Glomerular visceral epithelial cell (primary cell): ENCODE data around the gene H6PD.
A peak's percentile ranks its signal among the peaks of the same experiment; 100 is the strongest.

Source experiments
- DNase-seq: peaks from one replicate; pipeline ENCODE4 v3.0.0-alpha.2; 2016; ENCODE audit errors: extremely low spot score

Gene H6PD

DNA sequence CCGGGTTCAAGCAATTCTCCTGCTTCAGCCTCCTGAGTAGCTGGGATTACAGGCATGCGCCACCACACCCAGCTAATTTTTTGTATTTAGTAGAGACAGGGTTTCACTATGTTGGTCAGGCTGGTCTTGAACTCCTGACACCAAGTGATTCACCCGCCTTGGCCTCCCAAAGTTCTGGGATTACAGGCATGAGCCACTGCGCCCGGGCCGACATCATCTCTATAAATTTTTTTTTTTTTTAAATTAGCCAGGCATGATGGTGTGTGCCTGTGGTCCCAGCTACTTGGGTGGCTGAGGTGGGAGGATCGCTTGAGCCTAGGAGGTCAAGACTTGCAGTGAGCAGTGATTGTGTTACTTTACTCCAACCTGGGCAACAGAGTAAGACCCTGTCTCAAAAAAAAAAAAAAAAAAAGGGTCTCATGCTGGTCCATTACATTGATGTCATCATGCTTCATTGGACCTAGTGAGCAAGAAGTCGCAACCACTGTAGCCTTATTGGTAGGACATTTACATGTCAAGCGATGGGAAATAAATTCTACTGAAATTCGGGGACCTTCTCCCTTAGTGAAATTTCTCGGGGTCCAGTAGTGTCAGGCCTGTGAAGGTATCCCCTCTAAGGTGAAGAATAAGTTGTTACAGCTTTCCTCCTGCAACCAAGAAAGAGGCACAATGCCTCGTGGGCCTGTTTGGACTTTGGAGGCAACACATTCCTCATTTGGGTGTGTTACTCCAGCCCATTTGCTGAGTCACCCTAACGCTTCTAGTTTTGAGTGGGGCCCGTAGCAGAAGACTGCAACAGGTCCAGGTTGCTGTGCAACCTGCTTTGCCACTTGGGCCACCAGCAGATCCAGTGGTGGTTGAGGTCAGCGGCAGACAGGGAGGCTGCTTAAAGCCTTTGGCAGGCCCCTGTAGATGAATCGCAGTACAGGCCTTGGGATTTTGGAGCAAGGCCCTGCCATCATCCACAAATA is 65.3 kb downstream of the H6PD start:
- peak; percentile 62 for DNase-seq

DNA sequence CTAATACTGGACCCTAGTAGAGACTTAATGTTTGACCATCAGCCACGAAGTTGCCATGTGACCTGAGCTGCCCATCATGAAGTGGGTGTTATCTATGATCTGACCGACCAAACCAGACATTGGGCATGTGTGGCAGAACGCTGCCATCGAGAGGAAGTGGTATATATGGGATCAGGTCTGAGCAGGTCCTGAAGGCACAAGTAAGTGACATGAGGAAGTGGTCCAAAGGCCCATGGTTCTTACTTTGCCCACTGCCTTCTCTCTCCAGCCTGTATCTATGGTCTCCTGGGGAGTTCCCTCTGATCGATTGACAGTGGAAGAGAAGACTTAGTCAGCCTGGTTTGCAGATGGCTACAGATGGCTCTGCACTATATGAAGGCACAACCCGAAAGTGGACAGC is 66.0 kb downstream of the H6PD start:
- DNase-seq = no peak

DNA sequence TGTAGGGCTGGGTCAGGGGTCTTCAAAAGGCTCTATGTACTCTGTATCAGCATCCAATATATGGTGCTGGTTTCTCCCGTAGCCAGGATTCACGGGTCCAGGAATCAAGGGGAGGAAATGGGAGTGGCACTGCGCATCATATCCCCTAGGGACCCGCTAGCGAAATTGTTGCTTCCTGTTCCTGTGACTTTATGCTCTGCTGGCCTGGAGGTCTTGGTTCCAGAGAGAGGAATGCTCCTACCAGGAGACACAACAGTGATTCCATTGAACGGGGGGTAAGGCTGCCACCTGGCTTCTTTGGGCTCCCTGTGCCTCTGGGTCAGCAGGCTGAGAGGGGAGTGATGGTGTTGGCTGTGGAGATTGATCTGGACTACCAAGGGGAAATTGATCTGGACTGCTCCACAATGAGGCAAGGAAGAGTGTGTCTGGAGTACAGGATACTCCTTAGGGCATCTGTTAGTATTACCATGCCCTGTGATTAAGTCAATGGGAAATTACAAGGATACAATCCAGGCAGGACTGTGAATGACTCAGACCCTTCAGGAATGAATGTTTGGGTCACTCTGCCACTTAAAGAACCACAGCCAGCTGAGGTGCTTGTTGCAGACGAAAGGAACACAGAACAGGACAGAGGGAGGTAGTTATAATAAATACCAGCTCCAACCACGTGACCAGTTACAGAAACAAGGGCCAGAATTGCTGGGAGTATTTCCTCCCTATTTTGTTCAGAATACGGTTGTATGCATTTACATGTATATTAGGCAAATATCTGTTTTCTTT is 68.4 kb downstream of the H6PD start:
- peak; percentile 93 for DNase-seq

GRCh38 chr1:9303916-9304315 is 69.3 kb downstream of the H6PD start:
- no peak for DNase-seq

- no peak for DNase-seq
These were observed 70.6 kb downstream of the H6PD start for GRCh38 chr1:9305216-9305615.

DNA sequence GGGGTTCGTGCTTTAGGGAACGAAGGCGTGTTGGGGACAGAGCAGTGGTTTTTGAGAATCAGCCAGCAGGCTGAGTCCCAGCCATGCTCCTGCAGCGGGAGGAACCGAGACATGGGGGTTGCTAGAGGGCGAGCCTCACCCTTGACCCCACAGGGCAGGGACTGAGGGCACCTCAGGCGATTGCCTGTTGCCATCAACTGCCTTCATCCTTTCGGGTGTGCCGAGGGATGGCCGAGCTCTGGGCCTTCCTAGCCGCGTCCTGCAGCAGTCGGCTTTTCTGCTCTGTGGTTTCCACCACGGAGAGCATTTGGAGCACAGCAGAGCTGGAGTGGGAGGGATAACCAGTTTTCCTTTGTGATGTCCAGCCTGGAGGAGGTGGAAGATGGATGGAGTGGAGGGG is 71.4 kb downstream of the H6PD start:
- DNase-seq = no peak

- DNase-seq = no peak
These were observed 72.7 kb downstream of the H6PD start for GRCh38 chr1:9307303-9307702.

GRCh38 chr1:9308236-9308785 is 73.7 kb downstream of the H6PD start:
- no peak for DNase-seq

DNA sequence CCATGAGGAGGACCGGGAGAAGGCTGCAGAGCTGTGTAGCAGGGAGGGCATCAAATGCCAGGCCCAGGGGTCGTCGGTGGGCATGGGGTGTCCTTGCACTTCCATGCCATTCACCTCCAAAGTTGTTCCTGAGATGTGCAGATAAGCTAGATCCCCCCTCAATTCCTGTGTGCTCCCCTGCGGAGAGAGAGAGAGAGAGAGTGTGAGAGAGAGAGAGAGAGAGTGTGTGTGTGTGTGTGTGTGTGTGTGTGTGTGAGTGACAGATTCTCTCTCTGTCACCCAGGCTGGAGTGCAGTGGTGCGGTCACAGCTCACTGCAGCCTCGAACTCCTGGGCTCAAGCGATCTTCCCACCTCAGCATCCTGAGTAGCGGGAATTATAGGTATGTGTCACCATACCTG is 74.5 kb downstream of the H6PD start:
- DNase-seq = no peak

- no peak for DNase-seq
These were observed 75.4 kb downstream of the H6PD start for GRCh38 chr1:9309991-9310390.

DNA sequence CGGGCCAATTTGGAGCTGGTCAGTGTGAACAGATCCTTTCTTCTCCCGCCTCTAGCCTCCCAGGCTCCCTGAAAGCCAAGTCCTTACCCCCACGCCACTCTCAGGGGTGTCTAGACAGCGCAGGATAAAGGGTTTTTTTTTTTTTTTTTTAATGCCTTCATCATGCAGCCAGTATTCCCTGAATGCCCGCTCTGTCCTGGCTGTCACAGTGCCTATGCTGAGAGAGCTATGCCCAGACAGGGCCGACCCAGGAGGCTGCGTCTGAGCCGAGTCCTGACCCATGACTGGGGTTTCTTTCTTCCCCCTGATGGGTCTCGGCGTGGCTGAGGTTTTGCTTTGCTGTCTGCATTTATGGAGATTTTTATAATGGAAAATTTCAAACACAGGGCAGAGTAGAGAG is 76.5 kb downstream of the H6PD start:
- no peak for DNase-seq

DNA sequence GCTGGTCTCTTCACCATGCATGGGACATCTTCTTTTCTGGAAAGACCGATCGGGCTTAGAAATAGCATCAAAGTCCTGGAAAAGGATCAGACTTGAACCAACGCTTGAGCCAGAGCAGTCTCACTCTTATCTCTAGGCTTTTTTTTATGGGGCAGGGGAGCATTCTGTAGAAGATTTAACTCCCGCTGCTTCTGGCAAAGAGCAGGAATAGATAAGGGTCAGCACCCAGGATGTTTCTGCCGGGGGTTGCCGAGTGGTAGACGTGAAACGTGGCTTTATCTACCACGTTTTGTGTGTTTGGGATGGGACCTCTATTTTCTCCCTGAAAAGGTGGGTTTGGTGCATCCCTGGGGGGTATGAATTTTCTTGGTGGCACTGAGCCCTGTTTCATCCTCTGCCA is 76.9 kb downstream of the H6PD start:
- DNase-seq = no peak

GRCh38 chr1:9312168-9312720 is 77.7 kb downstream of the H6PD start:
- no peak for DNase-seq

DNA sequence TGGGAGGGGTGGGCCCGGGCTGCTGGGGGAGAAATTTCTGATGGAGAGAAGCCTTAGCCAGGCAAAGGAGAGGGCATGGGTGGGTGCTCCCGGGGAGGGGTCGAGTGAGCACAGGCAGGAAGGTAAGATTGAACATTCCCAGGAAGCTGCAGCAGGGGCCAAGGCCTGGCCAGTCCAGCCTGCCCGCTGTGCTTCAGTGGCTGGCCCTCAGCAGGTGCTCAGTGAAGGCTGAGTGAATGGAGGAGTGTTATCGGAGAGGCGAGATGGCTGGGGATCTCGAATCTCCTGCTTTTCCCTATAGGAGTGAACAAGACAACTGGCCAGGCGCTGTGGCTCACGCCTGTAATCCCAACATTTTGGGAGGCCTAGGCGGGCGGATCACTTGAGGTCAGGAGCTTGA is 79.0 kb downstream of the H6PD start:
- DNase-seq = no peak

GRCh38 chr1:9314111-9314510 is 79.5 kb downstream of the H6PD start:
- DNase-seq = no peak

DNA sequence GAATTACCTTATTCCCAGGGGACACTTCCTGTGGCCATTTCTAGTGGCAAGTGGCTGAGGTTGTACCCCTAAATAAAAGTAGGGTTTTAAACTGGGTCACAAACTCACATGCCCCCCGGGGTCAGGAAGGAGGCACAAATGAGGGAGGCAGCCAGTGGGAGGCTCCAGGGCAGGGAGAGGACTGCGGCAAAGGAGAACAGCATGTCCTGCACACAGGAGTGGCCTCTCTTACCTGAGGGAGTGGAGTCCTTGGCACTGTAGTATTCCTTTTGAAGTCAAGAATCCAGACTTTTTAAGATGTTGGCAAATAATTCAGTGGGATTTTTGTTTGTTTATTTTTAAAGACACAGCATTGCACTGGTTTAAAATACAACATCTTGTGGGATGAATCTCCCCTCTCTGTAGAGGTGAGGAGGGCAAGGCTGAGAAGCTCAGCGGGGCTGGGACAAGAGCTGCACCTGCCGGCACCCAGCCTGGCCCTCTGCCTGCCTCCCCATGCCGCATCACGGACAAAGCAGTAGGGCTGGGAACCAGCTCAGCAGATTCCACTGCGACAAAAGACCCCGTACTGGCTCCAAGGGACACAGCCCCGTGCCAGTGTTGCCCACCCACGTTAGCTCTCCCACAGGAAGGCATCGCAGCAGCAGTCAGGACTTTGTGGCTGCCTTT is 80.3 kb downstream of the H6PD start:
- no peak for DNase-seq

GRCh38 chr1:9315411-9316079 is 81.0 kb downstream of the H6PD start:
- DNase-seq = peak; percentile 48

DNA sequence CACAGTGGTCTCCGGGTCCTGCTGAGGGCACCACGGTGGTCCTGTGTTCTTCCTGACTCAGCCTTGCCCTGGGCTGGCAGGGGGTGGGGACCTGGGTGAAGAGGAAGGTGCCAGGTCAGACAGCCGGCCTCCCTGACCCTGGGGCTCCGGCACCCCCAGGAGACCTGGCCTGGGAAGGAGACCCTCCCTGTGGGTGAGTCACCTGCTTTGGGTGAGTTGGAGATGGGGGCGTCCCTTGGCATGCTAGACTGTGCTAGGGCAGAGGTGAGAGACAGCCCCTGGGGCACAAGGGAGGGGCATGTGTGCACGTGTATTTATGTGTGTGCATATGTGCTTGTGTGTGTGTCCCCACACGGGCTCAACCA is 81.5 kb downstream of the H6PD start:
- no peak for DNase-seq

DNA sequence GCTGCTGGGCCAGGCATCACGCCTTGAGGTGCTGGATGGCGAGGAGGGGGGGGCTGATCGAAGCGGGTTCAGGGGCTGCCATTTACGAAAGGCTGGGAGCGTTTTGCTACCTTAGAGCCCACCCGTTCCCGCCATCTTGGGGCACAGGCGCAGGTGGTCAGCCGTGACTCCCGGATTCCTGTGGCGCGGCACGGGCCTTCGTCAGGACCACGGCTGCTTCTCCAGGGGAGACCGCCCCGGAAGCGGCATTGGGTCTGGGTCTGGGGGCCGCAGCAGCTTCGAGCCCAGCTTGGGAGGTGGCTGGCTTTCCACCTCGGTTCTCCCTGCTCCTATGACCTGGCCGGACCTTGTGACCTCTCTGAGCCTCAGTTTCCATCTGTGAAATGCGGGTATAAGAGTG is 81.9 kb downstream of the H6PD start:
- no peak for DNase-seq

DNA sequence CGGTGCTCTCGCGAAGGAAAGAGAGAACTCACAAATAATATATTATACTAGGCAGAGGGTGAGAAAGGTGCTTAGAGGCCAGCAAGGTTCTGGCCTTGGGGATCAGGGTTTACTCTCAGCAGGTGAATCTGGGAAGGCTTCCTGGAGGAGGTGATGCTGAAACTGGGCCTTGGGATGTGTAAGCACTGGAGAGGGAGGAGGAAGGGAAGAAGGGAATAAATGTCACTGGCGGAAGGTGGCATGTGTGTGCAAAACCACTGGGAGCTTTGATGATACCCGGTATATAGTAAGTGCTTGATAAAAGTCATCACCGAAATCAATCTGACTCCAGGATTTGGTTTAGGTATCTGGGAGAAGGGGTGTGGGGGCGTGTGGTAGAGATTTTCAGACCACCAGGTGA is 82.5 kb downstream of the H6PD start:
- DNase-seq = no peak
